Activated CD4-positive, alpha-beta memory T cell treated with anti-CD3 and anti-CD28 coated beads for 36 hours (primary cell): Measurements from ENCODE around the gene TBC1D20. TPM values are rescaled to one million over a fixed set of nuclear protein-coding genes. Genes with fewer than 3 reads are reported as not detected.

ENCODE experiments used
- CTCF ChIA-PET: fragments of 350-600 bp; sonication (Branson Sonifier 250); formaldehyde crosslinking; loops from one replicate; lab custom pipeline; 2021; ENCODE audit warnings: antibody characterized with exemption, inconsistent platforms; lab: Charles Lee
- POLR2A ChIA-PET: fragments of 350-600 bp; sonication (Branson Sonifier 250); formaldehyde crosslinking; loops from one replicate; lab custom pipeline; 2021; ENCODE audit warnings: antibody characterized with exemption; lab: Charles Lee
- DNase-seq: peaks from one replicate; pipeline ENCODE4 v3.0.0-alpha.2; 2020
- H3K27ac Mint-ChIP-seq: one replicate; pipeline ENCODE4 v1.8.0; 2021; ENCODE audit warnings: mixed read lengths
- H3K27me3 Mint-ChIP-seq: one replicate; pipeline ENCODE4 v1.8.0; 2021; ENCODE audit warnings: mixed read lengths
- H3K36me3 Mint-ChIP-seq: one replicate; pipeline ENCODE4 v1.8.0; 2021; ENCODE audit warnings: mixed read lengths
- H3K4me1 Mint-ChIP-seq: one replicate; pipeline ENCODE4 v1.8.0; 2021; ENCODE audit warnings: low read depth, mixed read lengths
- H3K4me3 Mint-ChIP-seq: one replicate; pipeline ENCODE4 v1.8.0; 2021; ENCODE audit warnings: mild to moderate bottlenecking, mixed read lengths
- H3K9me3 Mint-ChIP-seq: one replicate; pipeline ENCODE4 v1.8.0; 2021; ENCODE audit warnings: mixed read lengths
- intact Hi-C: fragments of 100-400 bp; cut with micrococcal nuclease; formaldehyde crosslinking; loops from one replicate; pipeline ENCODE4 v1.15.1; 2023
- total RNA-seq, 2 experiments: library from RNA; stranded (reverse); gene quantifications; one replicate each; pipeline ENCODE4 v1.2.3, GENCODE V29; 2021

TBC1D20 gene
- total RNA-seq, 2 experiments from 2014 or later = 18.8 to 20.4 TPM

DNA sequence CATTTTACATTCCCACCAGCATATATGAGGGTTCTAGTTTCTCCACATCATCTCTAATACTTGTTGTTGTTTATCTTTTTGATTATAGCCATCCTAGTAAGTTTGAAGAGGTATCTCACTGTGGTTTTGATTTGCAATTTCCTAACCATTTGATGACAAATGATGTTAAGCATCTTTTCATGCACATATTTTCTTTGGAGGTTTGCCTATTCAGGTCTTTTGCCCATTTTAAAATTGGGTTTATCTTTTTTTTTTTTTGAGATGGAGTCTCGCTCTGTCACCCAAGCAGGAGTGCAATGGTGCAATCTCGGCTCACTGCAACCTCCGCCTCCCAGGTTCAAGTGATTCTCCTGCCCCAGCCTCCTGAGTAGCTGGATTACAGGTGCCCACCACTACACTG, 50.3 kb downstream of the TBC1D20 start:
- H3K27me3 Mint-ChIP-seq = no peaks in the 10 kb centered on the region
- DNase-seq = no peak
- ChIA-PET POLR2A (interaction anchor here (0.6 kb wide), 1 partner anchor 42 kb away, joined by 3 read pairs; no protein-coding TSS in a partner anchor), CTCF (no interaction called here)
- intact Hi-C loops = no loop called here
- H3K4me3 Mint-ChIP-seq = no peak overlapping the region
- no peaks in the 10 kb centered on the region for H3K9me3 Mint-ChIP-seq
- peaks cover 54% of the 10 kb centered on the region for H3K36me3 Mint-ChIP-seq
- no peak overlapping the region for H3K27ac Mint-ChIP-seq
- peaks cover 54% of the 10 kb centered on the region for H3K4me1 Mint-ChIP-seq

DNA sequence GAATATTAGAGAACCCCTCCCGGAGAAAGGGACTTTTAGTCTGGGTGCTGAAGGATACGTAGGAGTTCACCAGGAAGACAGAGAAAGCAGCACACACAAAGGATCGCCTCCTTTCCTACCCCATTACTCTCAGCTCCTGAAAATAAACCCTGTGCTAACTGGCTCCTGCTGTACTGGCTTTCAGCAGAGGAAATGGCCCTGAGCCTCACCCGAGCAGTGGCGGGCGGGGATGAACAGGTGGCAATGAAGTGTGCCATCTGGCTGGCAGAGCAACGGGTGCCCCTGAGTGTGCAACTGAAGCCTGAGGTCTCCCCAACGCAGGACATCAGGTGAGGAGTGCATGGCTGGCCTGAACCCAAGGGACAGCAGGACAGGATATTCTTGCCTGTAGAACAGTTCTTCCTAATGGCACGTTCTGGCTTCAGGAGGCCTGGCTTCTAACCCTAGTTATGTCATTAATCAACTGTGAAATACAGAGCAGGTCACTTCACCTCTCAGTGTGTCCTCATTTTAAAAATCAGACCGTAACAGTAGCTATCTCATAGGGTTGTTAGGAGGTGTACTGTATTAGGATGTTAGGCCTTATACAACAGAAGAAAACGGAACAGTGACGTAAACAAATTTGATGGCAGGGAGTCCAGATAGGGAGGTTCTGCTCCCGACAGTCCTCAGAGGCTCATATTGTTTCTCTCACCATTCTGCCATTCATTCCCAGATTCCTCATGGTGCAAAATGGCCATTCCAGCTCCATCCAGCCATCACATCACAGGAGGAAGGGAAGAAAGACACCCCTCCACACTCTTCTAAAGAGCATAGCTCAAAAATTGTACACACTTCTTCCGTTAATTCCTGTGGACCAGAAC, 52.4 kb downstream of the TBC1D20 start:
- H3K36me3 Mint-ChIP-seq = peaks cover 40% of the 10 kb centered on the region
- intact Hi-C loops = loop anchor here (2.0 kb wide), 2 partner anchors 23 to 133 kb away; partner anchors contain the start of gene CSNK2A1
- H3K27me3 Mint-ChIP-seq = no peaks in the 10 kb centered on the region
- peak overlapping the region; percentile 92 for H3K27ac Mint-ChIP-seq
- peaks cover 49% of the 10 kb centered on the region for H3K4me1 Mint-ChIP-seq
- no peaks in the 10 kb centered on the region for H3K9me3 Mint-ChIP-seq
- H3K4me3 Mint-ChIP-seq = peak overlapping the region; percentile 95
- POLR2A ChIA-PET = interaction anchor here (0.8 to 0.9 kb wide), 2 partner anchors 29 to 60 kb away, joined by 5 to 6 read pairs; no protein-coding TSS in a partner anchor
- DNase-seq = peak; percentile 25
- CTCF ChIA-PET = interaction anchor here (1.3 kb wide), 1 partner anchor 48 kb away, joined by 3 read pairs; no protein-coding TSS in a partner anchor

DNA sequence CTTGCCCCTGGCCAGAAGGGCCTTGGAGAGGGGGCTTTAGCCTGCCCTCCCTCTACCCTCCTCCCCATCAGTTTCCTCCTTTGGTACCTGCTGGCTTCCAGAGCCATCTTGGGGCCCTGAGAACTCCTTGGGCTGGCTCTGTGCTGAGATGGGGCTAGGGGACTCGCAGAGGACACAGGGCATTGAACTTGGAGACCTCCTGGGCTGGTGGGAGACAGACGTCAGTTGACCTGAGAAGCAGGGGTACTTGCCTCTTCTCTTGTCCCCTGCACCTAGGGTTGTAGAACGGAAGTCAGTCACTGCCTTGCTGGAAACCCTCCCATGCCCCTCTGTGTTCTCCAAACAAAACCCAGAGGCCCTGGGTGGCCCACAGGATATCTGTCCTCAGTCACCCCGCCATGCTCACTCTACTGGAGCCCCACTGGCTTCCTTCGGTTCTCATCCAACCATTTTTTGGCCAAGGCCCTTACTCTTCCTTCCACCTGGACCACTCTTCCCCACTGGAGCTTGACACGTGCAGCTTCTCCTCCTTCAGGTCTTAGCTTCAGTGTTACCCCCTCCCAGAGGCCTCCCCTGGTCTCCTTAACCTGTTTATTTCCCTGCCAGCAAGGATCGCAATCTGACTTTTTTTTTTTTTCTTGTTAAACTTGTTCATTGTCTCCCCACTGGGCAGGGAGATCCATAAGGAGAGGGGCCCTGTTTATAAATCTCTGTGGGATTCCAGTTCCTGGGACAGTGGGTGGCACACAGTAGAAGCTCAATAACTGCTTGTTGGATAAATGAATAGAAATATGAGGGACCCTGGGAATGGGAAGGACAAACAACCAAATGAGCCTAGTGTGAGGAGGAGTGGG, 53.3 kb downstream of the TBC1D20 start:
- H3K36me3 Mint-ChIP-seq = peaks cover 40% of the 10 kb centered on the region
- POLR2A ChIA-PET = interaction anchor here (0.8 to 0.9 kb wide), 2 partner anchors 30 to 59 kb away, joined by 5 to 6 read pairs; no protein-coding TSS in a partner anchor
- peaks cover 49% of the 10 kb centered on the region for H3K4me1 Mint-ChIP-seq
- peak; percentile 49 for DNase-seq
- H3K9me3 Mint-ChIP-seq = no peaks in the 10 kb centered on the region
- no peaks in the 10 kb centered on the region for H3K27me3 Mint-ChIP-seq
- intact Hi-C loops = loop anchor here (1.0 to 2.0 kb wide), 3 partner anchors 24 to 134 kb away; partner anchors contain the start of gene CSNK2A1
- H3K27ac Mint-ChIP-seq = peak overlapping the region; percentile 92
- peak overlapping the region; percentile 95 for H3K4me3 Mint-ChIP-seq
- CTCF ChIA-PET = no interaction called here

DNA sequence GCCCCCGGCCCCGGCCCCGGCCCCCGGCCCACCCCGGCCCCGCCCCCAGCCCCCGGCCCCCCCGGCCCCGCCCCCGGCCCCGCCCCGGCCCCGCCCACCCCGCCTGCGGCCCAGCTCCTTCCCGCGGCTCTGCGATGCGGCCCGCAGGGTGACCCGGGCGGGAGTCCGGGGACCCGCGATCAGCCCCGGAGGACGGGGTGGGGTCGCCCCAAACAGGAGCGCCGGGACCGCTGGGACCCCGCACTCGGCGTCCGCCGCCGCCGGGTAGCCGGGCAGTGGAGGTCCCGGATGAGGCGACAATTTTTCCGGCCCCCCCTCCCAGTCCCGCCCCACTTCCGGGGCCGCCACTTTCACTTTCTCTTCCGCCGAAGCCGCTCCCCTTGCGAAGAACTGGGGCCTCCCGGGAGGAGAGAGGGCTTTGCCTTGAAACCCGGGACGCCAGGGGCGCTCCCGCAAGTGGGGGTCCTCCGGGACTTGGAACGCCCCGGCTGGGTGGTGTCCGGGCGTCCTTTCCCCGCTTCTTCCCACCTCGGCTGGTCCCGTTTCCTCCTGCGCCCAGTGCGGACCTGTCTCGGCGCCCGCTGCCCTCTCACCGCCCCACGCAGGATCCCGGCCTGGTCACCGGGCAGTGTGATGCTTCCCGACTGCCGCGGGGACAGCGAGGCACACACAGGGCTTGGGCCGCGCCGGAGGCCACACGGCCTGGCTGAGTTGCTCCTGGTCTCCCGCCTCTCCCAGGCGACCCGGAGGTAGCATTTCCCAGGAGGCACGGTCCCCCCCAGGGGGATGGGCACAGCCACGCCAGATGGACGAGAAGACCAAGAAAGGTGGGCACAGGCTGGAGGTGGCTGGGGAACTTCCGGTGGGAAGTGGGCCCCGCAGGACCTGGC, 54.1 kb downstream of the TBC1D20 start, which contains the start of gene RBCK1:
RBCK1 (plus strand) TSS at position 347 of the 890 bp plus-strand sequence; CDS start at position 806, 459 bp downstream.
- peaks cover 42% of the 10 kb centered on the region for H3K4me1 Mint-ChIP-seq
- H3K27ac Mint-ChIP-seq = peak within 1 kb of the TSS; percentile 92
- intact Hi-C loops = loop anchor here (1.0 to 2.0 kb wide), 5 partner anchors 25 to 135 kb away; partner anchors contain the start of genes CSNK2A1 and ZCCHC3

DNA sequence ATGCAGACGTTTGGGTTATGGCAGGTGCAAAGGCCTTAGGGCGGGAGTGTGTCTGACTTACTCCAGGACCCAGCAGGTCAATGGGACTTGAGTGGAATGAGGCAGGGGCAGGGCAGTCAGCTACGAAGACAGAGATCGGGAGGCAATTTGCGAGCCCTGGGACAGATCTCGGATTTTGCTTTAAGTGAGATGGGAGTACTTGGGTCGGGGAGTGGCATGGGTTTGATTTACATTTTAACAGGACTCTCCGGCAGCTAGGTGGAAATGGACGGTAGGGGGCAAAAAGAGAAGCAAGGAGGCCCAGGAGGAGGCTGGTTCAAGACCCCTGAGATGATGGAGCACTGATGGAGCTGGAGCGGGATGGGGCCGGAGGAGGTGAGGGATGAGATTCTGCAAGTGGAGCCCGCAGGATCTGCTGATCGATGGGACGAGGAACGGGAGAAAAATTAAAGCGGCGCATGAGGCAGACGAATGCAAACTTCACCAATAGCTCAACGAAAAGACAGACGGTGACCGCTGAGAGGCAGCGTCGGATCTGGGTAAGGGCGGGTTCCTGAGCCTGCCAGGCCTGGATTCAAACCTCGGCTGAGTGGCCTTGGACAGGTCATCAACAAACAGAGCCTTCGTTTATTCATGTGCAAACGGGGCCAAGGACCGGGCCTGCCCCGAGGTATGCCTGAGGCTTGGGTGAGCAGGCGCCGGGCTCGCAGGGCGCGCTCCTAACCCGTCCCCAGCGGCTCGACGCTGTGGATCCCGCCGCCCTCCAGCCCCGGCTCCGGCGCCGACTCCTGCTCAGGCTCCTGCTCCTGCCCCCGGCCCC, 55.0 kb downstream of the TBC1D20 start:
- Mint-ChIP-seq H3K4me3 (peak overlapping the region; percentile 79), H3K4me1 (peaks cover 39% of the 10 kb centered on the region), H3K9me3 (no peaks in the 10 kb centered on the region), H3K27ac (peak overlapping the region; percentile 82), H3K27me3 (no peaks in the 10 kb centered on the region), H3K36me3 (peaks cover 33% of the 10 kb centered on the region)
- peak; percentile 77 for DNase-seq
- ChIA-PET POLR2A (interaction anchor here (0.6 to 1.3 kb wide), 8 partner anchors 15 to 109 kb away, joined by 3 to 11 read pairs (median 3); partner anchors contain the start of genes TBC1D20 and TRIB3), CTCF (interaction anchor here (0.6 to 1.7 kb wide), 17 partner anchors 9 to 238 kb away, joined by 3 to 16 read pairs (median 4); partner anchors contain the start of gene TBC1D20)
- intact Hi-C loops = loop anchor here (1.0 to 2.0 kb wide), 2 partner anchors 72 to 111 kb away; partner anchors contain the start of gene ZCCHC3

More for the DNA sequence above, 54.1 kb downstream of the TBC1D20 start, which contains the start of gene RBCK1:
- POLR2A ChIA-PET = interaction anchor here (0.6 to 1.3 kb wide), 8 partner anchors 14 to 110 kb away, joined by 3 to 11 read pairs (median 3); partner anchors contain the start of genes TBC1D20 and TRIB3
- H3K27me3 Mint-ChIP-seq = no peaks in the 10 kb centered on the region
- no peaks in the 10 kb centered on the region for H3K9me3 Mint-ChIP-seq
- H3K36me3 Mint-ChIP-seq = peaks cover 36% of the 10 kb centered on the region
- peak within 1 kb of the TSS; percentile 95 for H3K4me3 Mint-ChIP-seq
- peak; percentile 93 for DNase-seq
- CTCF ChIA-PET = interaction anchor here (0.6 to 1.7 kb wide), 15 partner anchors 10 to 237 kb away, joined by 3 to 16 read pairs (median 4); partner anchors contain the start of gene TBC1D20

DNA sequence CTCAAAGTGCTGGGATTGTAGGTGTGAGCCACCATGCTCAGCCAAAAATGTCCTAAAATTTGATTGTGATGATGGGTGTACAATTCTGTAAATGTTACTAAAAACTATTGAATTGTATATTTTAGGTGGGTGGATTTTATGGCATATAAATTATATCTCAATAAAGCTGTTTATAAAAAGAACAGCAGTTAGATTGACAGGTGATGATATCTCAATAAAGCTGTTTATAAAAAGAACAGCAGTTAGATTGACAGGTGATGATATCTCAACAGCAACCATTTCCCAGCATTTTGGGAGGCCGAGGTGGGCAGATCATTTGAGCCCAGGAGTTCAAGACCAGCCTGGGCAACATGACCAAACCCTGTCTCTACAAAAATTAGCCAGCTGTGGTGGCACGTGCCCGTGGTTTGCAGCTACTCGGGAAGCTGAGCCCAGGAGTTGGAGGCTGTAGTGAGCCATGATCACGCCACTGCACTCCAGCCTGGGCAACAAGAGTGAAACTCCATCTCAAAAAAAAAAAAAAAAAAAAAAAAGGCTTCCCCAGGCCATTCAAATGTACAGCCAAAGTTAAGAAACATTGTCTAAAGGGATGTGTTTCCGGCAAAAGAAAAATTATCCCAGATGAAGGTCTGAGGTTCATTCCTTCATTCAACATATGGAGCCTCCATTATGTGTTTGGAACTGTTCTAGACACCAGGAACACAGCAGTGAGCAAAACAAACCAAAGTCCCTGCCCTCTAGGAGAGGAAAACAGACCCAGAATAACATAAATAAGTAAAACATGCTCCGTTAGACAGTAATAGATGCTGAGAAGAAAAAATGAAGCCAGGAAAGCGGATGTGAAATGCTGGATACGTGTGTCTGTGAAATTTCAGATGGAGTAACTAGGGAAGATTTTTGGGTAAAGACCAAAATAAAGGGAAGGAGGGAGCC, 55.9 kb downstream of the TBC1D20 start:
- no peak for DNase-seq
- ChIA-PET CTCF (interaction anchor here (0.7 to 1.7 kb wide), 17 partner anchors 8 to 239 kb away, joined by 3 to 16 read pairs (median 4); partner anchors contain the start of gene TBC1D20), POLR2A (interaction anchor here (1.0 to 1.3 kb wide), 3 partner anchors 26 to 108 kb away, joined by 3 to 6 read pairs (median 3); no protein-coding TSS in a partner anchor)
- Mint-ChIP-seq H3K27me3 (no peaks in the 10 kb centered on the region), H3K4me1 (peaks cover 40% of the 10 kb centered on the region), H3K36me3 (peaks cover 26% of the 10 kb centered on the region), H3K27ac (peak overlapping the region; percentile 82), H3K4me3 (peak overlapping the region; percentile 79), H3K9me3 (no peaks in the 10 kb centered on the region)
- intact Hi-C loops = loop anchor here (1.0 to 2.0 kb wide), 2 partner anchors 73 to 110 kb away; partner anchors contain the start of gene ZCCHC3

DNA sequence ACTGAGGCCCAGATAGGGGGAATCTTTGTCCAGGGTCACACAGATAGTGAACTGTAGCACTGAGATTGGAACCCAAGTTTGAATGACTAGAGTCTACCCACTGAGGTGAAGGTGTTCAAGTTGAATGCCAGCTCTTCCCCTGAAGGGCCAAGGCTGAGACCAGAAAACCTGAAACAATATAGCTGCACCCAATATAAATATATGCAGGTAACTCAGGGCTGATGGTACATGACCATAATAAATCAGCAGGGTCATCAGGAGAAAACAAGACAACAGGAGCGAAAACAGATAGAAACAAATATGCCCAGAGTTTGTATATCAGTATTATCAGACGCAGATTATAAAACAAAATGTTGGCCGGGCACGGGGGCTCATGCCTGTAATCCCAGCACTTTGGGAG, 58.2 kb downstream of the TBC1D20 start:
- peaks cover 4% of the 10 kb centered on the region for H3K36me3 Mint-ChIP-seq
- H3K4me3 Mint-ChIP-seq = no peak overlapping the region
- ChIA-PET POLR2A (no interaction called here), CTCF (no interaction called here)
- no peaks in the 10 kb centered on the region for H3K9me3 Mint-ChIP-seq
- H3K27me3 Mint-ChIP-seq = no peaks in the 10 kb centered on the region
- DNase-seq = no peak
- intact Hi-C loops = no loop called here
- peaks cover 20% of the 10 kb centered on the region for H3K4me1 Mint-ChIP-seq
- H3K27ac Mint-ChIP-seq = no peak overlapping the region

DNA sequence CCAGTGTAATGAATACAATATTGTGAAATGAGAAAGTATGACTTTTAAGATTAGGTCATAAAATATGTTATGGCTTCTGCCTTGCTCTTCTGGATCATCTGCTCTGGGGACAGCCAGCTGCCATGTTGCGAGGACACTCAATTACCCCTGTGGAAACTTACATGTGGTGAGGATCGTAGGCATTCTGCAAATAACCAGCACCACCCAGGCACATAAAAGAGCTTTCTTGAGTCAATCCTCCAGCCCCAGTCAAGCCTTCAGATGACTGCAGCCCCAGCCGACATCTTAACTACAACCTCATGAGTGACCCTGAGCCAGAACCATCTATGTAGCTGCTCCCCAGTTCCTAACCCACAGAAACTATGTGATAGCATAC, 58.8 kb downstream of the TBC1D20 start:
- H3K27me3 Mint-ChIP-seq = no peaks in the 10 kb centered on the region
- intact Hi-C loops = no loop called here
- no peaks in the 10 kb centered on the region for H3K36me3 Mint-ChIP-seq
- no peak overlapping the region for H3K27ac Mint-ChIP-seq
- ChIA-PET CTCF (no interaction called here), POLR2A (interaction anchor here (0.5 kb wide), 1 partner anchor 31 kb away, joined by 3 read pairs; no protein-coding TSS in a partner anchor)
- no peak for DNase-seq
- H3K4me1 Mint-ChIP-seq = peaks cover 19% of the 10 kb centered on the region
- H3K9me3 Mint-ChIP-seq = no peaks in the 10 kb centered on the region
- H3K4me3 Mint-ChIP-seq = no peak overlapping the region

DNA sequence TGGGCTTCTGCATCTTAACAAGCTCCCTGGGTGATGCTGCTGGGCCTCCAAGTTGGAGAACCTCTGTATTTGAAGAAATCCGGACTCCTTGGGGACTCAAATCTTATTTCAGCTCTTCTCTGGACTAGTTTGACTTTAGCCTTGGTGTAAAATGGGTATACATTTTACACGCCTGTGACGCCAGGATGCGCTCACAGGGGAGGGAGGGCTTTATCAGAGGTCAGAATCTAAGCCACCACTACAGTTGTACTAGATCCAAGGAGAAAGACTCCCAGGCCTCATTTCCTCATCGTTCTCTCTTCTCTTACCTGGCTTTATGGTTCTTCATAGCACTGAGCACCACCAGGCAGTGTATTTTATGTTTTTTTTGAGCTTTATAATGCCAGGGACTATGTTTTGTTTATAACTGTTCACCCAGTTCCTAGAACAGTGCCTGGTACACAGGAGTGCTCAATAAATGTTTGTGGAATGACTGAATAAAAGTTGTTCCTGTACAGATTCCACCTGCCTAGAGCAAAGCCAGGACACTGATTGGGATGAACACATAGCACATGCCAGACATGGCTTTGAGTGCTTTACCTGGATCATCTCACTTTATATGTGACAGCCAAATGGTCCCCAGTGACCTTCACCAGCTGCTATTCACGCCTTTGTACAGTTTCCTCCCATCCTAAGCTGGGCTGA, 59.3 kb downstream of the TBC1D20 start:
- Mint-ChIP-seq H3K27ac (peak overlapping the region; percentile 42), H3K9me3 (no peaks in the 10 kb centered on the region), H3K4me3 (no peak overlapping the region), H3K36me3 (no peaks in the 10 kb centered on the region), H3K4me1 (peaks cover 19% of the 10 kb centered on the region), H3K27me3 (no peaks in the 10 kb centered on the region)
- CTCF ChIA-PET = no interaction called here
- no peak for DNase-seq
- POLR2A ChIA-PET = interaction anchor here (0.5 kb wide), 1 partner anchor 31 kb away, joined by 3 read pairs; no protein-coding TSS in a partner anchor
- intact Hi-C loops = no loop called here
